PC-3 (cell line): ENCODE measurements around the gene RBM15. TPM values are rescaled to one million over a fixed set of nuclear protein-coding genes. Genes with fewer than 3 reads are reported as not detected.

Experiments used
- ATAC-seq: fragments of 200-7000 bp; cut with Tn5 transposase; 2 replicates; pipeline ENCODE4 v1.9.1; 2020; ENCODE audit warnings: mild to moderate bottlenecking, moderate library complexity
- BruUV-seq: library from RNA; stranded (reverse); fragments of 400-500 nt; replicated peaks from 2 replicates; lab custom pipeline; 2021; lab: Mats Ljungman, UMichigan
- CTCF ChIA-PET: fragments of 300-600 bp; sonication (Branson Sonifier 250); formaldehyde crosslinking; loops from one replicate; lab custom pipeline; 2022; ENCODE audit warnings: antibody characterized with exemption; lab: Charles Lee
- POLR2A ChIA-PET: fragments of 300-600 bp; sonication (Branson Sonifier 250); formaldehyde crosslinking; loops from one replicate; lab custom pipeline; 2022; ENCODE audit warnings: antibody characterized with exemption; ENCODE audit not compliant: unreplicated experiment; lab: Charles Lee
- DNase-seq: peaks from one replicate; pipeline ENCODE4 v3.0.0-alpha.2; 2015
- H2AFZ ChIP-seq: fragments of 300-600 bp; sonication (generic); 2 replicates; pipeline ENCODE4 v1.6.0; 2016; ENCODE audit warnings: antibody characterized with exemption, low read length
- H3F3A ChIP-seq: fragments of 300-600 bp; sonication (generic); one replicate; pipeline ENCODE4 v1.6.0; 2017; ENCODE audit warnings: antibody characterized with exemption, low read length, control low read depth, mild to moderate bottlenecking; ENCODE audit not compliant: unreplicated experiment
- H3K27ac ChIP-seq: fragments of 300-600 bp; sonication (generic); 2 replicates; pipeline ENCODE4 v1.5.1; 2016; ENCODE audit warnings: mild to moderate bottlenecking, low read length
- H3K27me3 ChIP-seq: fragments of 300-600 bp; sonication (generic); 2 replicates; pipeline ENCODE4 v1.6.1; 2016; ENCODE audit warnings: low read length, mixed read lengths
- H3K36me3 ChIP-seq: fragments of 300-600 bp; sonication (generic); 2 replicates; pipeline ENCODE4 v1.6.1; 2016; ENCODE audit warnings: low read depth, mixed run types, low read length, mixed read lengths
- H3K4me1 ChIP-seq: fragments of 300-600 bp; sonication (generic); 2 replicates; pipeline ENCODE4 v1.5.1; 2016; ENCODE audit warnings: low read length; ENCODE audit not compliant: insufficient read depth
- H3K4me2 ChIP-seq: fragments of 300-600 bp; sonication (generic); 2 replicates; pipeline ENCODE4 v1.6.0; 2016; ENCODE audit warnings: low read length
- H3K4me3 ChIP-seq: fragments of 300-600 bp; sonication (generic); 2 replicates; pipeline ENCODE4 v1.5.1; 2016; ENCODE audit warnings: mild to moderate bottlenecking, low read length, mixed read lengths
- H3K79me2 ChIP-seq: fragments of 300-600 bp; sonication (generic); 2 replicates; pipeline ENCODE4 v1.6.1; 2017; ENCODE audit warnings: low read length, mixed read lengths
- H3K9ac ChIP-seq: fragments of 300-600 bp; sonication (generic); 2 replicates; pipeline ENCODE4 v1.6.0; 2016; ENCODE audit warnings: mild to moderate bottlenecking, low read length
- H3K9me2 ChIP-seq: fragments of 300-600 bp; sonication (generic); replicated peaks from 2 replicates; pipeline ENCODE4 v1.6.1; 2016; ENCODE audit warnings: mixed run types, low read length, mixed read lengths
- H3K9me3 ChIP-seq: fragments of 300-600 bp; sonication (generic); 2 replicates; pipeline ENCODE4 v1.6.1; 2016; ENCODE audit warnings: low read length, mixed read lengths
- H4K20me1 ChIP-seq: fragments of 300-600 bp; sonication (generic); 2 replicates; pipeline ENCODE4 v1.6.1; 2016; ENCODE audit warnings: low read length, mixed read lengths
- CTCF ChIP-seq: fragments of 300-600 bp; sonication (generic); conservative IDR thresholded peaks from 2 replicates; pipeline ENCODE4 v1.5.1; 2017; ENCODE audit warnings: antibody characterized with exemption, low read depth, mild to moderate bottlenecking, low read length
- EZH2phosphoT487 ChIP-seq: fragments of 300-600 bp; sonication (generic); IDR thresholded peaks from 2 replicates; pipeline ENCODE4 v1.6.1; 2018; ENCODE audit warnings: mild to moderate bottlenecking, antibody characterized with exemption, low read length, borderline replicate concordance
- intact Hi-C: fragments of 100-400 bp; cut with micrococcal nuclease; formaldehyde crosslinking; loops from 2 replicates; pipeline ENCODE4 v1.9.0; 2023
- total RNA-seq: library from RNA; depleted of rRNA; stranded (reverse); fragments of >200 nt; gene quantifications from 2 replicates; pipeline ENCODE4 v1.2.3, GENCODE V29; 2014

Gene RBM15
- total RNA-seq, 1 experiment from 2014 or later = 41.3 TPM

- ChIA-PET CTCF (interaction anchor here (0.5 to 1.6 kb wide), 4 partner anchors 9 to 157 kb away, joined by 3 to 12 read pairs (median 4); no protein-coding TSS in a partner anchor), POLR2A (interaction anchor here (0.6 kb wide), 1 partner anchor 14 kb away, joined by 4 read pairs; no protein-coding TSS in a partner anchor)
- peaks cover 22% of the 10 kb centered on the region; the same call in 1 of the 2 replicates for H3K36me3 ChIP-seq
- H4K20me1 ChIP-seq = peaks cover 34% of the 10 kb centered on the region
- H3K79me2 ChIP-seq = peaks cover 45% of the 10 kb centered on the region
- H3K9me3 ChIP-seq = no peaks in the 10 kb centered on the region
- no TSS peak for BruUV-seq
- ATAC-seq (peak; percentile 71), DNase-seq (peak; percentile 85)
- no peaks in the 10 kb centered on the region for H3K9me2 ChIP-seq
- H3K4me2 ChIP-seq = peak overlapping the region; percentile 93
- H3K27me3 ChIP-seq = no peaks in the 10 kb centered on the region
- intact Hi-C loops = loop anchor here (2.0 to 5.0 kb wide), 3 partner anchors 54 to 124 kb away; partner anchors contain the start of genes LAMTOR5 and SLC16A4
- H3K4me1 ChIP-seq = peaks cover 35% of the 10 kb centered on the region
- peak overlapping the region; percentile 92 for H3K4me3 ChIP-seq
- TF ChIP-seq CTCF (peak; percentile 50), EZH2phosphoT487 (no peak)
- peak overlapping the region; percentile 97 for H3K9ac ChIP-seq
- H2AFZ ChIP-seq = peak overlapping the region; percentile 86
- H3K27ac ChIP-seq = peak overlapping the region; percentile 95
- no peaks in the 10 kb centered on the region for H3F3A ChIP-seq
Observed at GRCh38 chr1:110338309-110338885, 780 bp upstream of the RBM15 start.

DNA sequence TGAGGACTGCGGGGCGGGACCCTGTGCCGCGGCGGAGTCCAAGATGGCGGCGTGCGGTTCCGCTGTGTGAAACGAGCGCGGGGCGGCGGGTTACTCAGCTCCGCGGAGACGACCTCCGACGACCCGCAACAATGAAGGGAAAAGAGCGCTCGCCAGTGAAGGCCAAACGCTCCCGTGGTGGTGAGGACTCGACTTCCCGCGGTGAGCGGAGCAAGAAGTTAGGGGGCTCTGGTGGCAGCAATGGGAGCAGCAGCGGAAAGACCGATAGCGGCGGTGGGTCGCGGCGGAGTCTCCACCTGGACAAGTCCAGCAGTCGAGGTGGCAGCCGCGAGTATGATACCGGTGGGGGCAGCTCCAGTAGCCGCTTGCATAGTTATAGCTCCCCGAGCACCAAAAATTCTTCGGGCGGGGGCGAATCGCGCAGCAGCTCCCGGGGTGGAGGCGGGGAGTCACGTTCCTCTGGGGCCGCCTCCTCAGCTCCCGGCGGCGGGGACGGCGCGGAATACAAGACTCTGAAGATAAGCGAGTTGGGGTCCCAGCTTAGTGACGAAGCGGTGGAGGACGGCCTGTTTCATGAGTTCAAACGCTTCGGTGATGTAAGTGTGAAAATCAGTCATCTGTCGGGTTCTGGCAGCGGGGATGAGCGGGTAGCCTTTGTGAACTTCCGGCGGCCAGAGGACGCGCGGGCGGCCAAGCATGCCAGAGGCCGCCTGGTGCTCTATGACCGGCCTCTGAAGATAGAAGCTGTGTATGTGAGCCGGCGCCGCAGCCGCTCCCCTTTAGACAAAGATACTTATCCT lies 430 bp downstream of the RBM15 start:
- BruUV-seq = TSS peak; percentile 47
- intact Hi-C loops = loop anchor here (2.0 to 5.0 kb wide), 3 partner anchors 53 to 123 kb away; partner anchors contain the start of genes LAMTOR5 and SLC16A4
- Histone ChIP-seq H3K36me3 (peaks cover 32% of the 10 kb centered on the region; the same call in 1 of the 2 replicates), H3F3A (no peaks in the 10 kb centered on the region), H3K9me2 (no peaks in the 10 kb centered on the region), H3K4me3 (peak overlapping the region; percentile 92), H3K9ac (peak overlapping the region; percentile 97), H3K27ac (peak overlapping the region; percentile 71), H3K79me2 (peaks cover 57% of the 10 kb centered on the region), H4K20me1 (peaks cover 47% of the 10 kb centered on the region), H3K27me3 (no peaks in the 10 kb centered on the region), H3K9me3 (no peaks in the 10 kb centered on the region), H2AFZ (peak overlapping the region; percentile 81), H3K4me1 (peaks cover 47% of the 10 kb centered on the region), H3K4me2 (peak overlapping the region; percentile 98)
- TF ChIP-seq EZH2phosphoT487 = no peak
- 0 out of 2 replicates have a peak, but pooled peaks have one; percentile 19 for TF ChIP-seq CTCF
- ChIA-PET POLR2A (no interaction called here), CTCF (interaction anchor here (0.9 to 1.6 kb wide), 3 partner anchors 8 to 156 kb away, joined by 3 to 12 read pairs (median 5); no protein-coding TSS in a partner anchor)
- DNase-seq (peak; percentile 23), ATAC-seq (no peak)
